Muscle of arm (tissue), 14 donors: ENCODE results near the gene YARS1. TPM values are rescaled to one million over a fixed set of nuclear protein-coding genes. Genes with fewer than 3 reads are reported as not detected.

Source experiments
- DNase-seq: peaks from one replicate; pipeline ENCODE4 v3.0.0-alpha.2; 2013
- long read RNA-seq, 11 donors: transcript quantifications; one replicate each; lab custom pipeline, GENCODE V29; 2026
- polyA plus RNA-seq, 12 donors: library from polyadenylated mRNA; unstranded; fragments of 120-200 nt; gene quantifications; one replicate each; pipeline ENCODE4 v1.2.1, GENCODE V29; 2013; ENCODE audit not compliant: insufficient read length in 12 of 12

The YARS1 gene
- polyA plus RNA-seq: 10 to 100 TPM in 11 of 12 donors, not detected in 1; 37.5 to 60.7 (median 45.4) TPM
- long read RNA-seq, donor 1, partial matches to known transcripts: 0 of 6 reads
- long read RNA-seq, donor 1, other reads (novel, unspliced or antisense): 0 of 6 reads
- long read RNA-seq, donor 2, transcript YARS-201 (13 exons, 3,238 nt): major isoform, 10 of 14 reads
- long read RNA-seq, donor 2, partial matches to known transcripts: 0 of 14 reads
- long read RNA-seq, donor 2, other reads (novel, unspliced or antisense): 0 of 14 reads
- long read RNA-seq, donor 3, partial matches to known transcripts: 0 of 2 reads
- long read RNA-seq, donor 3, other reads (novel, unspliced or antisense): 0 of 2 reads
- long read RNA-seq, donor 4, partial matches to known transcripts: 0 of 4 reads
- long read RNA-seq, donor 4, other reads (novel, unspliced or antisense): 0 of 4 reads
- long read RNA-seq, donor 5, transcript YARS-201 (13 exons, 3,238 nt): major isoform, 7 of 11 reads
- long read RNA-seq, donor 5, partial matches to known transcripts: 0 of 11 reads
- long read RNA-seq, donor 5, other reads (novel, unspliced or antisense): 0 of 11 reads
- long read RNA-seq, donor 6, transcript YARS-201 (13 exons, 3,238 nt): major isoform, 5 of 6 reads
- long read RNA-seq, donor 6, partial matches to known transcripts: 0 of 6 reads
- long read RNA-seq, donor 6, other reads (novel, unspliced or antisense): 0 of 6 reads
- long read RNA-seq, donor 7, partial matches to known transcripts: 0 of 4 reads
- long read RNA-seq, donor 7, other reads (novel, unspliced or antisense): 0 of 4 reads
- long read RNA-seq, donor 8, partial matches to known transcripts: 0 of 12 reads
- long read RNA-seq, donor 8, other reads (novel, unspliced or antisense): 0 of 12 reads
- long read RNA-seq, donor 9, partial matches to known transcripts: 0 of 4 reads
- long read RNA-seq, donor 9, other reads (novel, unspliced or antisense): 0 of 4 reads
- long read RNA-seq, donor 10, partial matches to known transcripts: 0 of 6 reads
- long read RNA-seq, donor 10, other reads (novel, unspliced or antisense): 0 of 6 reads
- long read RNA-seq, donor 11, partial matches to known transcripts: 0 of 8 reads
- long read RNA-seq, donor 11, other reads (novel, unspliced or antisense): 0 of 8 reads

DNA sequence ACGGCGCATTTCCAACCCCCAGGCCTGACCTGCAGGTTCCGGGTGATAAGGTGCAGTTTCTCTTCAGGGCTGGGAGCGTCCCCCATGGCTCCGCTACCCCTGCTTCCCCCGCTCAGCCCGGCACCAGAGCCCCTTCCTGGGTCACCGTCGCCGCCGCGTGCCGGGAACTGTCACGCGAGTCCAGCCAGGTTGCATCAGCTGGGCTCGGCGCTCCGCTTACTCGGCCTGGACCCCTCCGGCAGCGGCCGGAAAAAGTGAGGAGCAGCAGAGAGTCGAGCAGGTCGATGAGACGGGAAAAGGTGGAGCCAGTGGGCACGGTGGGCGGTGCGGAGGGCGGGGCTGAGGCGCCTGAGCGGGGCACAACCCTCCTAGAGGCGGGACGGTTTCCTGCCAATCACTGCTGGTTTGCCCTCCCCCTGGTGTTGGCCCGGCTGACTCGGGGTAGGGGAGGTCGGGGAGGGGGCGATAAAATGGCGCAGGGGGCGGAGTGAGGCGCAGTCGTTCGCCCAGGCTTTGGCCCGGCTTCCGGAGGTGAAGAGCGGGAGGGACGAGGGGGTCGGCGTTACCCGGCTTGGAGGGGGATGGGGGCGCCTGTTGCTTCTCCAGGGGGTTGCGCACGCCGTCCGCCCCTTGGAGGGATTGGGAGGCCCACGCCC lies at the start of gene YARS1, which contains the start of gene S100PBP:
TSS of gene YARS1 (minus strand) at position 200 of the 656 bp plus-strand sequence. CDS start at position 86, 114 bp downstream.
TSS of gene S100PBP (plus strand) at position 495 of the 656 bp plus-strand sequence. CDS start 8,447 bp downstream, outside the sequence.
- peak; percentile 99 for DNase-seq

DNA sequence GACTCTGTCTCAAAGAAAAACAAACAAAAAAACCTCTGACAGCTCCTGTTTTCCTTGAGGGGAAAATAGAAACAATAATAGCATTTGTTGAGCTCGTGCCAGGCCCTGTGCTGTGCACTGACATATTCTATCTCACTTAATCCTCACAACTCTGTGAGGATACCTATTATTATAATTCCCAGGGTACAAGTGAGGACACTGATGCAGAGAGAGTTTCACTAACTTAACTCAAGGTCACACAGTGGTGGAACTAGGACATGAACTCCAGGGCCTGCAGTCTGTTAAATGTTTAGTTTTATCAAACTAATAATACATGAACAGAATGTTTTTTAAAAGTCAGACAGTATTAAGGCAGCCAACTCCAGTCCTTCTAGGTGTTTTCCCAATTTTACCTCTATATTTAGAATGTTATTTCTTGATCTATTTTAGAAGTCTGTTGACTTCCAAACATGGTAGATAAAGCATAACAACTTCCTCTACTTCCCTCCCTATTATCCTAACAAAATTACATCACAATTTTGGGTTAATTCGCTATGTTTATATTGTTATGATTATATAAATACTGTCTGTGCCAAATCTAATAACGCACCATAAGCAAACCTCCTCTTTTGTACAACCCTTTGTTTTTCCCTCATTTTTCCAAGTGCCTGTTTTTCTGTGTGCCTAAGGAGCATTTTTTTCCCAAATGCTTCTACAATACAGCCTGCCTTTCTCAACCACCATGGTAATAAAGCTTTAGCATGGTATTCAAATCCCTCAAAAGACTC lies 48.7 kb upstream of the YARS1 start:
- DNase-seq: no peak

DNA sequence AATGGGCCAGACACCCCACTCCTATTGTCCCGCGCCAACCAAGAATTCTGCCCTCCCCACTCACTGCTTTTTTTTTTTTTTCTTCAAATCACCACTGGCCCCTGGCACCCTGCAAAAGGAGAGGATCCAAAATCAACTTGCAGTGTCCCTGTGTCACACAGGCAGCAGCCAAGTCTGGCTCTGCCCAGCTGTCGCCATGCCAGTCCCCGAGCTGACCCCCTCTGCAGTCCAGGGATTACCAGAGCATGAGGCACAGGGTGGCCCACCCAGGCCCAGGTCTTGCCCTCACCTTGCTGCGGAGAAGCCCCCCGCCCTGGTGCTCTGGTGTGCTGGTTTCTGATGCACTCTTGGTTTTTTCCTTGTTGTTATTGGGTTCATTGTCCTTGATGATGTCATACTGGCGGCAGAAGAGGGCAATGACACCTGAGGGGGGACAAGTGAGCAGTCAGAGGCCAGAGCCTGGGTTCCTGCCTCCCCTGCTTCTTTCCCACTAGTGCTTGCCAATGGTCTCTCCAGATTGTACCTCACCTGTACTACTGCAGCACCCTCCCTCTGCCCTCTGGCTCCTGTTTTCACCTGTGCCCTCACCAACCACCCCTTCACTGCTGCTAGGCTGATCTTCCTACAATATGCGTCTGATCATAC lies 47.3 kb upstream of the YARS1 start:
- DNase-seq: no peak

DNA sequence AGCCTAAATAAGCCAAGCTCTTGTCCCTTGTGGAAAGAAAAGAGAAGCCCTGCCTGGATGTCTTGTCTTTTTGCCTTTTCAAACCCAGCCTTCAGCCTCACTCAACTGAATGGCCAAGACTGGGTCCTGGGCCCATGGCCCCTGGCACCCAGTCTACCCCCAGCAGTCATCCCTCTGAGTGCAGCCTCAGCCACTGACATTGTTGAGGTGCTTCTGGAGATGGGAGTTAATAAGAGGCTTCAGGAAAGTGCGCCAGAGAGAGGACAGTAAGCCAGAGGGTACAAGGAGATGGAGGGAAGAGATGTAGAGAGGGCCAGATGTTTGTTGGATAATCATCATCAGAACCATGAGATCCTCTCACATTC lies 46.7 kb upstream of the YARS1 start:
- no peak for DNase-seq

DNA sequence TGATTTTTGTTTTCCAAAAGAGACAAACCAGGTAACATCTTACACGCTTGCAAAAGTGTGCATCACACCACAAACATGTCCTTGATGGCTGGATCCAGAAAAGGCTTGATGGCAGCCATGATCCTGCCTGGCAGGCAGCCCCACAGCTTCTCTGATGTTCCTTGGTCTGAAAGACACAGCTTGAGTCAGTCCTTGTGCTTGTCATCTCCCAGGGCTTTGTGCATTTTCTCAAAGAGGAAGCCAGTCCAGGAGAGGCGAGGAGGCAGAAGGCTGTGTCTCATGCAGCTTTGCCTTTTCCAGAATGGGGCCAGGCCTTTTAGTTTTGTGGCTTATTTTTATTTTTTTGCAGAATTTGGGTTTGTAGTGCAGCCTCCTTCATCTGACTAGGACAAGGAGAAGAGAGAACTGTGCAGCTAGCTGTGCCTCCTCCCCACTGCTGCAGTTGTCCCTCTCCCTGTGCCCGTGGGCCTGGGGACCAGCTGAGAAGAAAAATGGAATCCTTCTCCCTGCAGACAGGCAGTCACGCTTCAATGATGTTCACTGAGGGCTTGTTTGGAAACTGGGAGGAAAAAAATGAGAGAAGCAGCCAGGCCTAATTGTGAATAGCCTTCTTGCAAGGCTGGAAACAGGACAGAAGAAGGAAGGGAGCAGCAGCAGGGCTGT lies 46.2 kb upstream of the YARS1 start:
- DNase-seq: no peak

DNA sequence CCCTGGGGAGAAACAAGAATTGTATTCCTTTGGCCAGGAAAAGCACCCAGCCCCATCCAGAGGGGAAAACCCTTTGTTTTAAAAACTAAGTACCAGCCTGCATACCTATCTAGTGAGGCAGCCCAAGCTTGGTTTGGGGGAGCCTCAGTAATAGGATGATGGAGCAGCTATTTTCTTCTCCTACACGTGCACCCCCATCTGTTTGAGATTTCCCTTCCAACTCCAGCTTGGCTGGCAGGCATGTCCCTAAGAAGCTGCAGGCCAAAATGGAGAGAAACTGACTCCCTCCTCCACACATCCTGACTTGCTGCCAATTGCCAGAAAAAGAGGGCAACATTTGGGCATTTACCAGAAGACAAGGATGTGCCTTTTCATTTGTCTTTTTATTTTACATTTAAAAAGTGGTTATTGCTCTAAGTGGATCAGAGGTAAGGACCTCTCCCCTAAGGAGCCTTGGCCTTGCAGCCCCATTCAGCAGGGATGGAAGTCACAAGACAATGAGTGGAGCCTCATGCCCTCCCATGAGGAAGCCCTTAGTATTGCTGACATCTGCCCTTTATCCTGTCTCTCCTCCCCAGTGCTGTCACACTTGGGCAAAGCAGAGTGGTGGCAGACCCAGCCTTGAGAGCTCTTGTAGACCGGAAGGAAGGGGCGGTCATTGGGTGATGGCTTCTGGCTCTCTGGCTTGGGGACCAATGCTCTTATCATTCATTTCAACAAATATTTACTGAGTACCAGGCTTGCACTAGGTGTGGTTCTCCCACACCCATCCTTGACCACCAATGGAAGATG lies 44.9 kb upstream of the YARS1 start:
- DNase-seq: no peak

DNA sequence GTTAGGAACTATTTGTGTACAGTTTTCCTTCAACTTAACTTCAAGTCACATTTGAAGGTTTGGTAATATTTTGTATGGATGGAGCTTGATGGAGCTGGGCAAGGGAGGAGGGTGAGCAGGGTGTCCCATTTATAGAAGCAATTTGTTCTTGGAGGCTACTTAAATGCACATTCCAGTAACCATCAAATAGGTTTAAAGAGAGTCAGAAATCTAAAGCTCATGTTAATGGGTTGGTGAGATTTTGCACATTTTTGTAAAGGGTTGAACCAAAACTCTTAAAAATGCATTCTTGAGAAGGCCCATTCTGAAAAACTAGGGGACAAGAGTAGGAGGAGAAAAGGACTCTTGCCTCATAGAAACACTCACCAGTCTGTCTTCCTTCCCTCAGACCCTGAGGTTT lies 43.4 kb upstream of the YARS1 start:
- no peak for DNase-seq

DNA sequence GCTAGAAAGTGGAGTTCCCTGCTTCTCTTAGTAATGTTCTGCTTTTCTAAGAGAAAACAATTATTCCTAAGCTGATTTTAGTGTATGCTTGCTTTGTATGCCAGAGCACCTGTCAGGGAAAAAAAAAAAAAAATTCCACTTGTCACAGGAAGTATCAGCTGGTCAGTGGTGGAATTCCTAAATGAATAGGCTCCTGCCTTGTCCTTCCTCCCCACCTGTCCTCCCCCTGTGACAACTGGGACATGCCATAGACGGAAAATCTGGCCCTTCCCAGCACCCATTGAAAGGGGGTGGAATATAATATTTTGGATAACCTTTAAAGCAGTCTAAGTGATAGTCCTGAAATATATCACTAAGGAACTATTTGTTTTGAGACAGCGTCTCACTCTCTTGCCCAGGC lies 42.8 kb upstream of the YARS1 start:
- DNase-seq: no peak

DNA sequence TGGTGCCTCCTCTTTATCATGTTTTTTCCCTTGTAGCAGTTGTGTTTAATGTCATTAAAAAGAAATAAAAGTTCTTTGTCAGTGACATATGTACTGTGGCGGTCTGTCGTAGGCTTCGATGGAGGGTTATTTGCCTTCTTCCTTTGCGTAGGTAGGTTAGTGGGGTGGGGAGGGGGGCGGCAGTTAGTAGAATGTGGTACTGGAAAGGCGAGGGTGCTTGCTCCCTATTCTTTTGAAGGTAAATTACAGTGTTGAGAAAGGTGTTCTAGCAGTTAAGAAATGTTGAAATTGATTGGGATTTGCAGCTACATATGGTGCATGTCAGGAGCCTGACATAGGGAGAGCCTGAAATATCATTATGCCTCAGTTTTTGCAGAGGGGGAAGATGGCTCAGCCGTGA lies 41.6 kb upstream of the YARS1 start:
- DNase-seq: no peak

DNA sequence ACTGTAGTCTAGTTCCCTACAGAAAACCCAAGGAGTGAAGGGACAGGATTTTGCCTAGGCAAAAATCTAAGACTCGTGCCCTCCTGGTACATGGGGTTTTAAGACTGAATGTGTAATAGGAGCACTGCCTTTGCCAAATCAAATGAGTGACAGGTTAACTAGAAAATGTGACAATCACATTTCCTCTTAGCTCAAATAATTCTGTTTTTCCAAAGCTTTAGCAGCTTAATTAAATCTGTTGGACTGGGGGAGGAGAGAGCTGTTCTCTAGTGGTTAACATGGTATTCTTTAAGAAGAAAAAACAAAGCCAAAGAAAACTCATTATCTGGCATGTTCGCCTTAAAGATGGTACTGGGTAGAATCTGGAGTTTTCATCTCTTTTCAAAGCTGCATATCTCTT lies 41.0 kb upstream of the YARS1 start:
- DNase-seq: no peak

DNA sequence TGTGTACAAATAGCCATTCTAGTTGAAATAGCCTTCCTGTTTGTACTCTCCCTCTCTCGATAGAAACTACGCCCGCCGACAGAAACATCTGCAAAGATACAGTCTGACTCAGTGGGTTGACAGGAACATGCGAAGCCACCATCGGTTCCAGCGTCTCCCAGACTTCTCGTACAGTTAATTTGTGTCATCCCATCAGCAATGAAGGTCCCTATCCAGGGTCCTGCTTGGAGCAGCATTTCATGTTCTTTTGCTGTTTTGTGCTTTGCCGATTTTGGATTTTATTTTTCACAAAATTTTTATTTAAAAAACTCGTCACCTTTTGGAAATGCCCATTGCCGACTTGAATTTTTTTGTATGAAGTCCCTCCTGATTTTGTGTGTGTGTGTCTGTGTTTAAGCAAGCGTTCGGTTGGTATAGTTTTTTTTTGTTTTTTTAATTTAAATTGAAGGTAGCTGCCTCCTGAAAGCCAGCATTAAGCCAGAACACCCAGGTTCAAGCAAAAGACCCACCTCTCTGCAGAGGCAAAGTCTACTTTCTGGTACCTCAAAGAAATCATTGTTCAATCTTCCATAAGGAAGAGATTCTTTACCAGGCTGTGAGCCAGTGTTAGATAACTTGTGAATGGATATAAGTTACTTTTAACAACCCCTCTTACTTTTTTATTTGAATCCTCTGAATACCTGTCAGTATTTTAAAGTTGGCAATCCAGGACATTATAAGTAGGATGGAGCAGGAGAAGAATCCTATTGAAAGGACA lies 38.9 kb upstream of the YARS1 start:
- no peak for DNase-seq

DNA sequence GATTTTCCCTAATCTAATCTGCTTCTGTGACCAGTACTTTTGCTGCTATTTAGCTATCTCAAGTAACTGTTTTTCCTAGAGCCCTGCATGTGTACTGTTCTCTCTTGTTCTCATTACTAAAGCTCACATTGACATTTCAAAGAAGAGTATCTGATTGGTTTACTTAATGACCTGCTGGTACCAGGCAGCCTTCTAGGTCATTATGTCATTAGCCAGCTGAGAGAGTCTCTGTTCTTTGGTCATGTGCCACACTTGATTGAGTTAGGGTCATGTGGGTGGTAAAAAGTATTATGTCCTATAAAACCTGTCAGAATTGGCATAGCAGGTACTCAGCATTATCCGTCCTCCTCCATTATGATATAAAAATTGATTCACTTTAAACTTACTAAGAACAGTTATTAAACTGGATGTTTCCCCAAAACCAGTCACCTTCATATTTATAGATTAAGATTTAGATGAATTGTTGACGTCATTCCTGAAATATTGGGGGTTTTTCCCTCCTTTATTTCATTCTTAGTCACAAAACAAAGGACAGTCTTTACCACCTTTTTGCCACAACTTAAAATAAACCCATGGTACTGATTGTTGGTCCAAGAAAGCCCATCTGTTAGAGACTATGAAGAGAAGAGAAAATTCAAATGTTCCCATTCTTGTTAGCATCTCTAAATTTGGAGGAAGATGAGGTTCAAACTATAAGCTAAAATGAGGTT lies 31.4 kb upstream of the YARS1 start:
- DNase-seq: no peak

DNA sequence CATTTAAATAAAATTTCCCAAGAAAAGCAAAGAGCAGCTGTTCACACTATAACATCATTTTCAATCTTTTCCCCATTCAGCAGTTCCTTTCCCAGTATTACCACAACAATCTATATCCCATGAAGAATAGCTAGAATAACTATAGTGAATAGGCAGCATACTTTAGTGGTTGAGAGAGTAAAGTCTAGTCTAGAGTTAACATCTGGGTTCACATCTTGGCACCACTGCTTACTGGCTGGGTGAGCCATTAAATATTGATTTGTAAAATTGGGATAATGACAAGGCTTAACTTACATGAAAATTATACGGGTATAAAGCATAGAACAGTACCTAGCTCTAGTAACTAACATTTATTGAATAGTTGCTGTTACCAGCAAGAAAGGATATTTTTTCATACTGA lies 14.7 kb upstream of the YARS1 start:
- no peak for DNase-seq

DNA sequence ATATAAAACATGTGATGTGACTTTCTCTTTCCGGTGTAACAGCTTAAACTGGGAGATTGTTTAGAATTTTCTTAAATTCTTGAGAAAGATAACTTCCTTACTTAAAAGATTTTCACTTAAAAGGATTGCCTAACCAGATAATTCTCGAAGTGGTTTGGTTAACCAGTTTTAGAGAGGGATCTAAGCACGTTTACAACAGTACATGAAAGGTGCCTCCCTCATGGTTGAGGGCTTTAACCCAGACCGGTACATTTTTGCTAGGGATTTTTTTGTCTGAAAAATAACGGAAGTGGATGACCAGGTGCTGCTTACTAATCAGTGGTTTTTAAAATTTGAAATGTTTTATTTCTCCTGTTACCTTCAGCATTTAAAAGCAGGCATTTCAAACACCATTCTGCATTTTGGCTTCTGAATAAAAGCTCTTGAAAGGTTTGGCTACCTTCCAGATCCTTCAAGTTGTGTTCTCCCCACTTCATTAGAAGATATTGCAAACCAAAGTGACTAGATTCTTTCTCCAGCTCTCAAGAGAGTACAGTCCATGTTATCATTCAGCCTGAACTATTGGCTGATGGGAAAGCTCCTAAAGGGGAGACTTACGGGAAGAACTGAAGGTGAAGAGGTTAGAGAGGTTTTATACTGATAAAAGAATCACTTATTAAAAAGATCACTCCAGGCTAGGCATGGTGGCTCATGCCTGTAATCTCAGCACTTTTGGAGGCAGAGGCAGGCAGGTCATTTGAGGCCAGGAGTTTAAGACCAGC lies 13.1 kb upstream of the YARS1 start:
- no peak for DNase-seq

DNA sequence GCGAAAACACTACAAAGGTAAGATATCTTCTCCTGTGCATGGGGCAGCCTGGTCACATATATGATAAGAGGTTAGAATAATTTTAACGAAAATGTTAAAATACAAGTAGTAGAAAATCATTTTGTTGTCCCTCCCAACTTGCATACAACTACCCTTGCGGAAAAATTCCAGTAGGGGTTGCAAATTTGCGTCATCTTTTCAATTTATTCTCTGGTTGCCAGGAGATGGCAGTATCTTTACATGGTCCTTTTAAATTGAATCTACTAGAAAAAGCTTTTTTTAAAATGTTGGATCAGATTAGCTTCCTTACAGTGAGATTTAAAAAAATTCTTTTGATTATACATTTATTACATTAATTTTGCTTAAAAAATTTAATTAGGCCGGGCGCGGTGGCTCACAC lies 11.2 kb upstream of the YARS1 start:
- peak; percentile 35 for DNase-seq

DNA sequence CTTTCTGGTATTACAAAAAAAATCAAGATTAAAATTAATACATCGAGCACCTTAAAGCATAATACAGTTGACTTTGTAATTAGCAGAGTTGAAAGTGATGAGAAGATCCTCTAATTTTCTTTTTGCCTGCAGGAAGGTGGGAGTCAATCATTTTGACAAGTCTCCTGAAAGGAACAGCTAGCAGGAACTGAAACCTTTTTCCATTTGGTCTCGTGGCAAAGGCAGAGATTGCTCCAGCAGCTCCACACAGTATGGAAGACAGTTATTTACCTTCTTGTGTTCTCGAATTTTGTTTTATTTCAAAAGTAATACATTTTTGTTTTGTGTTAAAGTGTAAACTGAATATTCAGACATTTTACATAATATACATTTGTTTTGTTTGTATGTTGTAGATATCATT lies 8.0 kb upstream of the YARS1 start:
- DNase-seq: no peak
